ENCODE results near the gene PTPRK. TPM values are rescaled to one million over a fixed set of nuclear protein-coding genes. Genes with fewer than 3 reads are reported as not detected.

The PTPRK gene
- total RNA-seq, 1 experiment from 2014 or later: 34.2 TPM

- no peak for ATAC-seq
- BruUV-seq (replicated peaks): no TSS peak
- no peaks in the 10 kb centered on the region; a peak in 1 of 4 replicates for H3K9me3 ChIP-seq (ENCODE audit: control insufficient read depth in 1 of 2, insufficient read depth in 1 of 2, low read depth in 1 of 2, low read length in 2 of 2)
- H3K79me2 ChIP-seq (ENCODE audit: insufficient read depth, low read length): no peaks in the 10 kb centered on the region
- CTCF ChIA-PET: no interaction called here
- DNase-seq (ENCODE audit: low read depth, low spot score): no peak
- TF ChIP-seq, protein P1, sequence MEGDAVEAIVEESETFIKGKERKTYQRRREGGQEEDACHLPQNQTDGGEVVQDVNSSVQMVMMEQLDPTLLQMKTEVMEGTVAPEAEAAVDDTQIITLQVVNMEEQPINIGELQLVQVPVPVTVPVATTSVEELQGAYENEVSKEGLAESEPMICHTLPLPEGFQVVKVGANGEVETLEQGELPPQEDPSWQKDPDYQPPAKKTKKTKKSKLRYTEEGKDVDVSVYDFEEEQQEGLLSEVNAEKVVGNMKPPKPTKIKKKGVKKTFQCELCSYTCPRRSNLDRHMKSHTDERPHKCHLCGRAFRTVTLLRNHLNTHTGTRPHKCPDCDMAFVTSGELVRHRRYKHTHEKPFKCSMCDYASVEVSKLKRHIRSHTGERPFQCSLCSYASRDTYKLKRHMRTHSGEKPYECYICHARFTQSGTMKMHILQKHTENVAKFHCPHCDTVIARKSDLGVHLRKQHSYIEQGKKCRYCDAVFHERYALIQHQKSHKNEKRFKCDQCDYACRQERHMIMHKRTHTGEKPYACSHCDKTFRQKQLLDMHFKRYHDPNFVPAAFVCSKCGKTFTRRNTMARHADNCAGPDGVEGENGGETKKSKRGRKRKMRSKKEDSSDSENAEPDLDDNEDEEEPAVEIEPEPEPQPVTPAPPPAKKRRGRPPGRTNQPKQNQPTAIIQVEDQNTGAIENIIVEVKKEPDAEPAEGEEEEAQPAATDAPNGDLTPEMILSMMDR (IDR thresholded peaks at IDR 0.05 in 2 of 3, conservative IDR thresholded peaks at IDR 0.05 in 1 of 3; ENCODE audit: borderline replicate concordance in 1 of 3, insufficient read depth in 1 of 3, low read depth in 2 of 3, low read length in 2 of 3): no peak
- no peak for TF ChIP-seq EGR1 (IDR thresholded peaks at IDR 0.05; ENCODE audit: low read depth)
- H3K9ac ChIP-seq (ENCODE audit: low read length): no peak overlapping the region
- POLR2A ChIA-PET: no interaction called here
- no peak overlapping the region for H3K4me2 ChIP-seq (ENCODE audit: low read length)
- RAD21 ChIA-PET (ENCODE audit: low non-redundant PET in 1 of 2, low total read pairs in 2 of 2, uncharacterized antibody in 2 of 2, unreplicated experiment in 2 of 2): no interaction called here
- no peak overlapping the region for H3K27ac ChIP-seq (ENCODE audit: low read depth, low read length)
- no peaks in the 10 kb centered on the region for H3K4me1 ChIP-seq (ENCODE audit: control insufficient read depth in 1 of 2, insufficient read depth in 2 of 2, low read length in 2 of 2)
- H3K27me3 ChIP-seq (ENCODE audit: insufficient read depth, low read length): no peaks in the 10 kb centered on the region
- no peaks in the 10 kb centered on the region for H3K36me3 ChIP-seq (ENCODE audit: control insufficient read depth in 1 of 2, insufficient read depth in 2 of 2, low read length in 2 of 2)
- intact Hi-C loops (cut with micrococcal nuclease): no loop called here
- no peaks in the 10 kb centered on the region for H3K9me2 ChIP-seq (ENCODE audit: insufficient read depth)
- H4K20me1 ChIP-seq (ENCODE audit: insufficient read depth): no peaks in the 10 kb centered on the region
- H2AFZ ChIP-seq (ENCODE audit: low read depth, low read length, poor library complexity, severe bottlenecking): no peak overlapping the region
- no peak overlapping the region for H3K4me3 ChIP-seq (replicated peaks in 1 of 2; ENCODE audit: low read depth in 1 of 2, low read length in 2 of 2)
Measured at GRCh38 chr6:127923135-127923534, 597.3 kb downstream of the PTPRK start.

- Histone ChIP-seq H3K4me2 (ENCODE audit: low read length) (no peak overlapping the region), H3K4me3 (replicated peaks in 1 of 2; ENCODE audit: low read depth in 1 of 2, low read length in 2 of 2) (no peak overlapping the region), H3K36me3 (ENCODE audit: control insufficient read depth in 1 of 2, insufficient read depth in 2 of 2, low read length in 2 of 2) (no peaks in the 10 kb centered on the region), H4K20me1 (ENCODE audit: insufficient read depth) (no peaks in the 10 kb centered on the region), H3K79me2 (ENCODE audit: insufficient read depth, low read length) (no peaks in the 10 kb centered on the region), H2AFZ (ENCODE audit: low read depth, low read length, poor library complexity, severe bottlenecking) (no peak overlapping the region), H3K9me3 (ENCODE audit: control insufficient read depth in 1 of 2, insufficient read depth in 1 of 2, low read depth in 1 of 2, low read length in 2 of 2) (no peaks in the 10 kb centered on the region; a peak in 1 of 4 replicates), H3K27ac (ENCODE audit: low read depth, low read length) (no peak overlapping the region), H3K9ac (ENCODE audit: low read length) (no peak overlapping the region), H3K27me3 (ENCODE audit: insufficient read depth, low read length) (no peaks in the 10 kb centered on the region), H3K9me2 (ENCODE audit: insufficient read depth) (no peaks in the 10 kb centered on the region), H3K4me1 (ENCODE audit: control insufficient read depth in 1 of 2, insufficient read depth in 2 of 2, low read length in 2 of 2) (no peaks in the 10 kb centered on the region)
- DNase-seq (ENCODE audit: low read depth, low spot score) (no peak), ATAC-seq (no peak)
- TF ChIP-seq ATF3 (IDR thresholded peaks at IDR 0.05) (no peak), FOSL1 (IDR thresholded peaks at IDR 0.05; ENCODE audit: low read depth) (no peak), EZH2phosphoT487 (IDR thresholded peaks at IDR 0.05; ENCODE audit: borderline replicate concordance) (no peak), ZFX (IDR thresholded peaks at IDR 0.05) (no peak)
- TF ChIP-seq, protein P2, sequence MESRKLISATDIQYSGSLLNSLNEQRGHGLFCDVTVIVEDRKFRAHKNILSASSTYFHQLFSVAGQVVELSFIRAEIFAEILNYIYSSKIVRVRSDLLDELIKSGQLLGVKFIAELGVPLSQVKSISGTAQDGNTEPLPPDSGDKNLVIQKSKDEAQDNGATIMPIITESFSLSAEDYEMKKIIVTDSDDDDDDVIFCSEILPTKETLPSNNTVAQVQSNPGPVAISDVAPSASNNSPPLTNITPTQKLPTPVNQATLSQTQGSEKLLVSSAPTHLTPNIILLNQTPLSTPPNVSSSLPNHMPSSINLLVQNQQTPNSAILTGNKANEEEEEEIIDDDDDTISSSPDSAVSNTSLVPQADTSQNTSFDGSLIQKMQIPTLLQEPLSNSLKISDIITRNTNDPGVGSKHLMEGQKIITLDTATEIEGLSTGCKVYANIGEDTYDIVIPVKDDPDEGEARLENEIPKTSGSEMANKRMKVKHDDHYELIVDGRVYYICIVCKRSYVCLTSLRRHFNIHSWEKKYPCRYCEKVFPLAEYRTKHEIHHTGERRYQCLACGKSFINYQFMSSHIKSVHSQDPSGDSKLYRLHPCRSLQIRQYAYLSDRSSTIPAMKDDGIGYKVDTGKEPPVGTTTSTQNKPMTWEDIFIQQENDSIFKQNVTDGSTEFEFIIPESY (IDR thresholded peaks at IDR 0.05; ENCODE audit: extremely low read depth, insufficient replicate concordance, low read length): no peak
- TF ChIP-seq, protein P1 (IDR thresholded peaks at IDR 0.05 in 2 of 3, conservative IDR thresholded peaks at IDR 0.05 in 1 of 3; ENCODE audit: borderline replicate concordance in 1 of 3, insufficient read depth in 1 of 3, low read depth in 2 of 3, low read length in 2 of 3): no peak
- ChIA-PET CTCF (no interaction called here), POLR2A (no interaction called here), RAD21 (ENCODE audit: low non-redundant PET in 1 of 2, low total read pairs in 2 of 2, uncharacterized antibody in 2 of 2, unreplicated experiment in 2 of 2) (no interaction called here)
- no TSS peak for BruUV-seq (replicated peaks)
- intact Hi-C loops (cut with micrococcal nuclease): no loop called here
Measured at GRCh38 chr6:127921982-127922381, 598.4 kb downstream of the PTPRK start.
